Transverse colon (tissue), 4 donors: Measurements from ENCODE around the gene BMERB1.

Experiments used
- CTCF ChIP-seq, 5 experiments: fragments of 200-600 bp in 3 of 5; fragments of 450-650 bp in 2 of 5; sonication (generic) in 3 of 5; IDR thresholded peaks; 1 replicate in 2 of 5; 2 replicates in 3 of 5; pipeline ENCODE4 v1.5.1; 2016 to 2017; ENCODE audit warnings: antibody characterized with exemption in 5 of 5, inconsistent platforms in 3 of 5, mild to moderate bottlenecking in 2 of 5, moderate library complexity in 1 of 5
- EP300 ChIP-seq: sonication (generic); formaldehyde crosslinking; IDR thresholded peaks from one replicate; pipeline ENCODE4 v1.6.1; 2017; ENCODE audit warnings: antibody characterized with exemption, low read depth
- POLR2A ChIP-seq: fragments of 450-650 bp; IDR thresholded peaks from one replicate; pipeline ENCODE4 v1.6.1; 2016; ENCODE audit warnings: antibody characterized with exemption, mild to moderate bottlenecking, moderate library complexity
- POLR2AphosphoS5 ChIP-seq, 3 donors: sonication (generic); formaldehyde crosslinking; IDR thresholded peaks; one replicate each; pipeline ENCODE4 v1.6.1; 2016; ENCODE audit warnings: antibody characterized with exemption in 3 of 3

DNA sequence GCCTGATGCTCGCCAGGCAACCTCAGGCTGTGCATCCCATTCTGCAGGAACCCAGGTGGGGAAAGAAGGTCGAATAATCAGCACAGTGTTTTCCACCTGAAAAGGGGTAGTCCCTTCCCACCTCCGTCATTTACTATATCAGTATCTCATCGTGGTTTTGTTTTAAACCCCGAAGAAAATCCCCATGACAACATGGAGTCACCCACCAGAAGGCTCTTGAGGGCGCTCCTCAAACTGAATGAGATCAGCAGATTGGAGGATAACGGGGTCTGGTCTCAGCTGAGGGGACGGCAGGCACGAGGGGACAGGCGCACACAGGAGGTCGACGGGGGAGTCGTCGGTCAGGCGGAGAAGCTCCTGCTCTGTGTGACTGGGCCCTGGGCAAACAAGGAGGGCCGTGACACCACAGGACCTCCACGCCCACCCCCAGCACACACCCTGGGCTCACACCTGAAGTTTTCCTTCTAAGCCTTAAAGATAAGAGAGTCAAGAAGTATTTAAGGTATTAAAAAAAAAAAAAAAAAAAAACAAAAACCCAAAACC is 164.3 kb downstream of the BMERB1 start:
- no peak for TF ChIP-seq CTCF (IDR thresholded peaks at IDR 0.05)
- no peak for TF ChIP-seq POLR2A
- TF ChIP-seq POLR2AphosphoS5 (IDR thresholded peaks at IDR 0.05): no peak
- TF ChIP-seq EP300: no peak
